SU-DHL-6 (cell line): ENCODE data around the gene FOXF1.

Experiments used
- EZH2phosphoT487 ChIP-seq: fragments of 200-600 bp; sonication (generic), shearing (Covaris generic); conservative IDR thresholded peaks from 2 replicates; pipeline ENCODE4 v1.6.1; 2018; ENCODE audit warnings: mild to moderate bottlenecking, antibody characterized with exemption, low read length, moderate library complexity, mixed read lengths
- TF ChIP-seq, protein P1 (sequence below): fragments of 200-600 bp; sonication (generic); IDR thresholded peaks from one replicate; pipeline ENCODE4 v1.5.1; 2017; ENCODE audit warnings: antibody characterized with exemption, mild to moderate bottlenecking, low read length, moderate library complexity; ENCODE audit not compliant: insufficient read depth, poor library complexity, severe bottlenecking

DNA sequence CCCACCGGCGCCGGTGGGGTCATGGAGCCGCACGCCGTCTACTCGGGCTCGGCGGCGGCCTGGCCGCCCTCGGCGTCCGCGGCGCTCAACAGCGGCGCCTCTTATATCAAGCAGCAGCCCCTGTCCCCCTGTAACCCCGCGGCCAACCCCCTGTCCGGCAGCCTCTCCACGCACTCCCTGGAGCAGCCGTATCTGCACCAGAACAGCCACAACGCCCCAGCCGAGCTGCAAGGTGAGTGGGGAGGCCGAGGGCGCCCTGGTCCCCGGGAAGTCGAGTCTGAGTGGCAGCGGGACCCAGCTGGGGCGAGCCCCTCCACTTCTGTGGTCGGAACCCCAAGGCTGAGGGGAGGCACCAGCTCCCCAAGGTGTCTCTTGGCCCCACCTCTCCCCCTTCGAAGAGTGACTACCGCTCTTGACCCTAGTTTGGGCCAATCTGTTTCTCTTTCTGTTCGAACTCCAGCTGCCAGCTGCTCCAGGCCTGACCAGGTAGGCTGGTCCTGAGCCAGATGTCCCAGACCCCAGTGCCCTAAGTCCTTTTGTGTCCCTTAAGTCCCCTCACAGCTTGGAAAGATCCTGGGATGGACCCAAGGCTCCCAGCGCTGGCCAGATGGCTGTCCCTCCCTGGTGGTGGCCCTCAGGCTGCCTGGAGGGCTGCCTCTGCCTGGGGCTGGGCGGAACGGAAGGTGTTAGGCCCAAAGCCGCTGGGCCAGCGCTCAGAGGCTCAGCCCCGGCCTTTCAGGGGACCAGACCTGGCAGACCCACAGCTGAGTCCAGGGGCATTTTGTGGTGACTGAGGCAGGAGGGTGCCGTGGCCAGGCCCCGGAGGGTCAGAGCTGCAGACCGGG, 1.2 kb downstream of the FOXF1 start:
- TF ChIP-seq, protein P1, sequence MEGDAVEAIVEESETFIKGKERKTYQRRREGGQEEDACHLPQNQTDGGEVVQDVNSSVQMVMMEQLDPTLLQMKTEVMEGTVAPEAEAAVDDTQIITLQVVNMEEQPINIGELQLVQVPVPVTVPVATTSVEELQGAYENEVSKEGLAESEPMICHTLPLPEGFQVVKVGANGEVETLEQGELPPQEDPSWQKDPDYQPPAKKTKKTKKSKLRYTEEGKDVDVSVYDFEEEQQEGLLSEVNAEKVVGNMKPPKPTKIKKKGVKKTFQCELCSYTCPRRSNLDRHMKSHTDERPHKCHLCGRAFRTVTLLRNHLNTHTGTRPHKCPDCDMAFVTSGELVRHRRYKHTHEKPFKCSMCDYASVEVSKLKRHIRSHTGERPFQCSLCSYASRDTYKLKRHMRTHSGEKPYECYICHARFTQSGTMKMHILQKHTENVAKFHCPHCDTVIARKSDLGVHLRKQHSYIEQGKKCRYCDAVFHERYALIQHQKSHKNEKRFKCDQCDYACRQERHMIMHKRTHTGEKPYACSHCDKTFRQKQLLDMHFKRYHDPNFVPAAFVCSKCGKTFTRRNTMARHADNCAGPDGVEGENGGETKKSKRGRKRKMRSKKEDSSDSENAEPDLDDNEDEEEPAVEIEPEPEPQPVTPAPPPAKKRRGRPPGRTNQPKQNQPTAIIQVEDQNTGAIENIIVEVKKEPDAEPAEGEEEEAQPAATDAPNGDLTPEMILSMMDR, result no peak
- TF ChIP-seq EZH2phosphoT487, result no peak
